Endothelial cell of umbilical vein (primary cell): ENCODE results near the gene OAS2. TPM values are rescaled to one million over a fixed set of nuclear protein-coding genes. Genes with fewer than 3 reads are reported as not detected.

Experiments
- BruUV-seq: library from RNA; stranded (reverse); fragments of 400-500 nt; replicated peaks from 2 replicates; lab custom pipeline; 2021; lab: Mats Ljungman, UMichigan
- CTCF ChIA-PET: fragments of 300-600, 350-600 bp; sonication (Branson Sonifier 250); formaldehyde crosslinking; loops from one replicate; lab custom pipeline; 2021; ENCODE audit warnings: antibody characterized with exemption, inconsistent platforms; lab: Charles Lee
- POLR2A ChIA-PET: fragments of 300-600, 350-600 bp; sonication (Branson Sonifier 250); formaldehyde crosslinking; loops from one replicate; lab custom pipeline; 2021; ENCODE audit warnings: antibody characterized with exemption, inconsistent platforms; lab: Charles Lee
- DNase-seq: peaks from one replicate; pipeline ENCODE4 v3.0.0-alpha.2; 2011; ENCODE audit warnings: low read depth, low spot score
- FAIRE-seq: peaks from 2 replicates; lab custom pipeline; 2011; peaks lifted over from hg19 to GRCh38; lab: Jason Lieb, UNC
- H2AFZ ChIP-seq: 2 replicates; pipeline ENCODE4 v1.6.0; 2012; ENCODE audit warnings: low read depth, low read length, control low read depth, inconsistent platforms
- H3K27ac ChIP-seq: 2 replicates; pipeline ENCODE4 v1.5.1; 2011; ENCODE audit warnings: low read depth, mild to moderate bottlenecking, control low read depth, low read length, moderate library complexity; ENCODE audit not compliant: insufficient read depth
- H3K27me3 ChIP-seq, 2 experiments: 2 replicates each; pipeline versions ENCODE4 v1.6.0 to v1.6.1; 2011; ENCODE audit warnings: low read length in 2 of 2, mixed read lengths in 1 of 2; ENCODE audit not compliant: control insufficient read depth in 2 of 2, insufficient read depth in 2 of 2
- H3K36me3 ChIP-seq, 2 experiments: 2 replicates in 1 of 2; 3 replicates in 1 of 2; pipeline ENCODE4 v1.5.1; 2011; ENCODE audit warnings: low read length in 2 of 2, mild to moderate bottlenecking in 1 of 2, moderate library complexity in 1 of 2; ENCODE audit not compliant: control insufficient read depth in 2 of 2, insufficient read depth in 2 of 2; ENCODE audit errors: extremely low read depth in 1 of 2
- H3K4me1 ChIP-seq: 3 replicates; pipeline ENCODE4 v1.5.1; 2011; ENCODE audit warnings: mild to moderate bottlenecking, low read length; ENCODE audit not compliant: control insufficient read depth, insufficient read depth; ENCODE audit errors: extremely low read depth
- H3K4me2 ChIP-seq: 2 replicates; pipeline ENCODE4 v1.6.1; 2011; ENCODE audit warnings: low read length, control low read depth, mixed read lengths; ENCODE audit not compliant: insufficient read depth
- H3K4me3 ChIP-seq, 3 experiments: fragments of 200-600 bp in 1 of 3; sonication (generic), shearing (Covaris generic) in 1 of 3; replicated peaks in 1 of 3; 2 replicates each; pipeline ENCODE4 v1.5.1; 2011 to 2016; ENCODE audit warnings: control low read depth in 3 of 3, low read length in 3 of 3, mild to moderate bottlenecking in 2 of 3, inconsistent platforms in 1 of 3, low read depth in 1 of 3, moderate library complexity in 1 of 3; ENCODE audit not compliant: insufficient read depth in 1 of 3
- H3K79me2 ChIP-seq: 2 replicates; pipeline ENCODE4 v1.6.0; 2012; ENCODE audit warnings: low read length, inconsistent platforms; ENCODE audit not compliant: control insufficient read depth, insufficient read depth
- H3K9ac ChIP-seq: replicated peaks from 2 replicates; pipeline ENCODE3; 2011; ENCODE audit warnings: low read length, control low read depth; ENCODE audit not compliant: insufficient read depth; ENCODE audit errors: extremely low read depth
- H3K9me1 ChIP-seq: replicated peaks from 3 replicates; pipeline ENCODE4 v1.6.0; 2011; ENCODE audit warnings: mild to moderate bottlenecking, low read length; ENCODE audit not compliant: control insufficient read depth, insufficient read depth; ENCODE audit errors: extremely low read depth
- H3K9me3 ChIP-seq: replicated peaks from 2 replicates; pipeline ENCODE4 v1.5.1; 2012; ENCODE audit warnings: low read length, inconsistent platforms; ENCODE audit not compliant: control insufficient read depth, insufficient read depth
- H4K20me1 ChIP-seq: replicated peaks from 2 replicates; pipeline ENCODE3; 2011; ENCODE audit warnings: mild to moderate bottlenecking, low read length; ENCODE audit not compliant: control insufficient read depth, insufficient read depth; ENCODE audit errors: extremely low read depth
- CTCF ChIP-seq, 2 donors: IDR thresholded peaks; 1 replicate in 1 of 2; 2 replicates in 1 of 2; pipeline ENCODE4 v1.5.1; 2011; ENCODE audit warnings: low read length in 2 of 2, mild to moderate bottlenecking in 2 of 2, moderate library complexity in 2 of 2, control low read depth in 1 of 2, inconsistent platforms in 1 of 2, low read depth in 1 of 2; ENCODE audit not compliant: insufficient read depth in 1 of 2; ENCODE audit errors: extremely low read depth in 1 of 2
- EZH2 ChIP-seq: IDR thresholded peaks from 2 replicates; pipeline ENCODE4 v1.6.1; 2012; ENCODE audit warnings: borderline replicate concordance, low read depth, mild to moderate bottlenecking, moderate library complexity, low read length, inconsistent platforms; ENCODE audit not compliant: severe bottlenecking
- FOS ChIP-seq: IDR thresholded peaks from 2 replicates; pipeline ENCODE4 v1.6.1; 2011; ENCODE audit warnings: mild to moderate bottlenecking, low read length, moderate library complexity, borderline replicate concordance; ENCODE audit not compliant: insufficient read depth
- GATA2 ChIP-seq: IDR thresholded peaks from 2 replicates; pipeline ENCODE4 v1.7.0; 2011; ENCODE audit warnings: low read depth, mild to moderate bottlenecking, moderate library complexity, mixed read lengths, low read length; ENCODE audit not compliant: insufficient read length, insufficient read depth
- JUN ChIP-seq: IDR thresholded peaks from 2 replicates; pipeline ENCODE4 v1.6.1; 2011; ENCODE audit warnings: borderline replicate concordance, low read depth; ENCODE audit not compliant: insufficient read length, insufficient read depth
- MAX ChIP-seq: IDR thresholded peaks from 2 replicates; pipeline ENCODE4 v1.6.1; 2011; ENCODE audit not compliant: insufficient read depth, insufficient read length
- MYC ChIP-seq: IDR thresholded peaks from one replicate; pipeline ENCODE4 v1.6.1; 2011; ENCODE audit warnings: mild to moderate bottlenecking, low read depth, low read length
- POLR2A ChIP-seq: IDR thresholded peaks from 2 replicates; pipeline ENCODE4 v1.6.1; 2012; ENCODE audit warnings: low read depth, mild to moderate bottlenecking, control low read depth, low read length
- POLR2AphosphoS5 ChIP-seq: IDR thresholded peaks from 2 replicates; pipeline ENCODE4 v1.6.1; 2012; ENCODE audit warnings: low read depth, mild to moderate bottlenecking, control low read depth, low read length, moderate library complexity; ENCODE audit not compliant: insufficient read depth
- dilution Hi-C: fragments of 300-500 bp; cut with MboI; formaldehyde crosslinking; loops from one replicate; pipeline ENCODE4 v1.15.0; 2019; ENCODE audit warnings: low sequenced_read_pairs; ENCODE audit not compliant: extremely low pct_ligation_motif_present
- intact Hi-C: fragments of 100-400 bp; cut with micrococcal nuclease; formaldehyde crosslinking; loops from one replicate; pipeline ENCODE4 v1.10.0; 2022
- polyA plus RNA-seq, 4 experiments: library from polyadenylated mRNA; depleted of rRNA in 3 of 4; stranded (reverse) in 3 of 4; unstranded in 1 of 4; fragments of >200 nt; gene quantifications; 2 replicates each; pipeline versions ENCODE4 v1.2.1 to v1.2.3, GENCODE V29; 2011 to 2012; ENCODE audit warnings: missing spikeins in 1 of 4
- total RNA-seq: library from RNA; stranded (reverse); gene quantifications from 2 replicates; pipeline ENCODE4 v1.2.3, GENCODE V29; 2021

Gene OAS2
- total and polyA plus RNA-seq, 2 donors (not counting 3 experiments of a cell fraction or from before 2014, with no cell fraction given): 1.3 to 3.1 TPM

GRCh38 chr12:112974904-112975303, 3.4 kb upstream of the OAS2 start:
- peaks cover 16% of the 10 kb centered on the region for H3K4me1 ChIP-seq
- H3K27ac ChIP-seq: no peak overlapping the region
- H3K4me3 ChIP-seq: no peak overlapping the region
- no peak overlapping the region for H3K4me2 ChIP-seq
- intact Hi-C loops (no loop called here), dilution Hi-C loops (no loop called here)
- no peaks in the 10 kb centered on the region for H3K36me3 ChIP-seq
- TF ChIP-seq JUN (no peak), FOS (no peak), MAX (no peak), EZH2 (no peak), POLR2AphosphoS5 (no peak), CTCF (IDR thresholded peaks at IDR 0.05; ENCODE audit: extremely low read depth in 1 of 2, insufficient read depth in 1 of 2, low read depth in 1 of 2, low read length in 2 of 2) (no peak), GATA2 (no peak), POLR2A (no peak), MYC (no peak)
- H3K9me3 ChIP-seq: no peaks in the 10 kb centered on the region
- BruUV-seq: no TSS peak
- DNase-seq: no peak
- no peak overlapping the region for H2AFZ ChIP-seq
- H3K27me3 ChIP-seq: no peaks in the 10 kb centered on the region
- H3K9ac ChIP-seq: no peak overlapping the region
- H3K9me1 ChIP-seq: no peaks in the 10 kb centered on the region
- no peak for FAIRE-seq
- ChIA-PET CTCF (interaction anchor here (0.6 to 1.0 kb wide), 3 partner anchors 13 to 969 kb away, joined by 3 to 5 read pairs (median 3); no protein-coding TSS in a partner anchor), POLR2A (no interaction called here)
- no peaks in the 10 kb centered on the region for H4K20me1 ChIP-seq
- no peaks in the 10 kb centered on the region for H3K79me2 ChIP-seq
